ENCODE results near the gene MYO5B.

Gene MYO5B

DNA sequence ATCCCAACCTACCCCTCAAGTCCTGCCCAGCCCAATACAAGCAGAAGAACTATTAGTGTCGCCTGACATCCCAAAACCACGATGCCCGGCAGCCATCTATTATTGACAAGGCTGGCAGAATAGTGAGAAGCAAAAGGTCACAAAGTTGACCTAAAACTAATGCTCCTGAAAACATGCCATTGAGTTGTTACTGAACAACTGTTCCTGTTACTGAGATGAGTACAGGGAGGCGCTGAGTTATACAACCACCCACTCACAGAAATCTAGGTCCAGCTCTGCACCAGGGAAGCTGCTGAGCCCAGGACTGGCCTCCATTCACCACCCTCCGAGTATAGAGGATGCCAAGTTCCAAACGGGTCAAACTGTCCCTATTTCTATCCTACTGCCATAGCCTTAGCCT is 201.6 kb downstream of the MYO5B start:
- TF ChIP-seq, protein P1, sequence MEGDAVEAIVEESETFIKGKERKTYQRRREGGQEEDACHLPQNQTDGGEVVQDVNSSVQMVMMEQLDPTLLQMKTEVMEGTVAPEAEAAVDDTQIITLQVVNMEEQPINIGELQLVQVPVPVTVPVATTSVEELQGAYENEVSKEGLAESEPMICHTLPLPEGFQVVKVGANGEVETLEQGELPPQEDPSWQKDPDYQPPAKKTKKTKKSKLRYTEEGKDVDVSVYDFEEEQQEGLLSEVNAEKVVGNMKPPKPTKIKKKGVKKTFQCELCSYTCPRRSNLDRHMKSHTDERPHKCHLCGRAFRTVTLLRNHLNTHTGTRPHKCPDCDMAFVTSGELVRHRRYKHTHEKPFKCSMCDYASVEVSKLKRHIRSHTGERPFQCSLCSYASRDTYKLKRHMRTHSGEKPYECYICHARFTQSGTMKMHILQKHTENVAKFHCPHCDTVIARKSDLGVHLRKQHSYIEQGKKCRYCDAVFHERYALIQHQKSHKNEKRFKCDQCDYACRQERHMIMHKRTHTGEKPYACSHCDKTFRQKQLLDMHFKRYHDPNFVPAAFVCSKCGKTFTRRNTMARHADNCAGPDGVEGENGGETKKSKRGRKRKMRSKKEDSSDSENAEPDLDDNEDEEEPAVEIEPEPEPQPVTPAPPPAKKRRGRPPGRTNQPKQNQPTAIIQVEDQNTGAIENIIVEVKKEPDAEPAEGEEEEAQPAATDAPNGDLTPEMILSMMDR (IDR thresholded peaks at IDR 0.05; ENCODE audit: low read depth, low read length) = no peak
- H3K4me3 ChIP-seq (ENCODE audit: low read depth, low read length) = no peak overlapping the region

DNA sequence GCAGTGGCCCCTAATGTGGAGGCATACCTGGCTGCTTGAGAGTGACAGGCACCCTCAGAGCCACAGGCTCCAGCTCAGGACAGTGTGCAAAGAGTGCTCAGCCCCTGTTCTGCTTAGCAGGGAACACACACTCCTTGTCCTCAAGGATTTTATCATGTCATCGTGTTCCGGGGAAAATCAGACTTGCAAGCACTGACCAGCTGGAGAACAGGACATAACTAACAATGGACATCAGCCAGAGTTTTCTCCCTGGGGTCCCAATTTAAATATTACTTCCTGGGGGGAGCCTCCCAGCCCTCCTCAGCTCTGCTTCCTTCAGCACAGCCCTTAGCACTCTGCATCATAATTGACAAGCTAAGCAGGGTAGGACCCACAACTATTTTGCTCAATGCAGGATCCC is 206.2 kb downstream of the MYO5B start:
- H3K4me3 ChIP-seq (ENCODE audit: low read depth, low read length) = no peak overlapping the region
- TF ChIP-seq, protein P1 (IDR thresholded peaks at IDR 0.05; ENCODE audit: low read depth, low read length) = no peak

DNA sequence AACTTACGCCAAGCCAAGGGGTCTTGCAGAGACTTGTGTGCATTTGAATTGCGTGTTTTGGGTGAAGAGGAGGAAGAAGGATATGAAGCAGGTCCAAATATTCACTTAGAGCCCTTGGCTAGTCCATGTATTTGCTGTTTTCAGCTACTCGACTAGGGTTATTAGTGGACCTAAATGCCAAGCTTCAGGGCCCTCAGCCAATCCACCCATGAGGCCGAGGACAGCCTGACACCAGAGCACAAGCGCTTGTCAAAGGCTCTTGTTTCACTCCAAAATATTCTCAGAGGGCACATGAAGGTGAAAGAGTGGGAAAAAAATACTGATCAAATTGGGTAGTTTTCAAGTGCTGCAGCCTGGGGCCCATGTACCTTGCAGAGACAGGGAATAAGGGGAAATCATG is 206.8 kb downstream of the MYO5B start:
- no peak overlapping the region for H3K4me3 ChIP-seq (ENCODE audit: low read depth, low read length)
- TF ChIP-seq, protein P1 (IDR thresholded peaks at IDR 0.05; ENCODE audit: low read depth, low read length) = no peak

DNA sequence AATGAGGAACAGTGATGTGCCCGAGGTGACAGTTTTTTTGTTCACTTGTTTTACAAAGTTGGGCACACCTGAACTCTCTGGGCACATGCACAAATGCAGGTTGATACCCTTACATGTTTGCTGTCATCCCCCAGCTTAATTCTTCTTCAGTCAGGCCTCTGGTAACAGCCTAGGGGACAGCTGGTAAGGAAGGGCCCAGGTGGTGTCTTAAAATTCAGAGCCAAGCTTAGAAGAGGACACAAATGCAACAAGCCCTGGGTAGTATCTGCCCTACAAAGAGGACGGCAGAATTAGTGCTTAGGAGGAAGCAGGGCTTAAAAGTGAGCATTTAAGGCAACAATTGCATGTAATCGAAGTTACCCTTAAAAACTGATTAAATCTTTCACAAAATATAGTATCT is 209.7 kb downstream of the MYO5B start:
- no peak overlapping the region for H3K4me3 ChIP-seq (ENCODE audit: low read depth, low read length)
- TF ChIP-seq, protein P1 (IDR thresholded peaks at IDR 0.05; ENCODE audit: low read depth, low read length) = no peak

DNA sequence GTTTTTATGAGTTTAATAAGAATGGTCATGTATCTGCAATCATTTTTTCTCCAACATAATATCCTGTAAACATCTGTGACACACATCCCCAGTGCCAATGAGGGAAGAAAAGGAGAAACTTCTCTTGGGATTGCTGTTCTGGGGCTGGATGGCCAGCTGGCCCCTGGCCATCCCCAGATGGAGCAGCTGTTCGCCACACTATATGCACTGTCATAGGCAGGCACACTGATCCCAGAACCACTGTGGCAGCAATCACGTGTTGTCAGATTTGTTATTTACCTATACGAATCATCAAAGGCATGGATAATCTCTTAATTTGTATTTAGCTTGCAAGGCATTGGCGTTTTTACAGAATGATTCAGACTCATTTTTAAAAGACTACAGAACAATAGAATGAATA is 214.1 kb downstream of the MYO5B start:
- H3K4me3 ChIP-seq (ENCODE audit: low read depth, low read length) = no peak overlapping the region
- TF ChIP-seq, protein P1 (IDR thresholded peaks at IDR 0.05; ENCODE audit: low read depth, low read length) = no peak

DNA sequence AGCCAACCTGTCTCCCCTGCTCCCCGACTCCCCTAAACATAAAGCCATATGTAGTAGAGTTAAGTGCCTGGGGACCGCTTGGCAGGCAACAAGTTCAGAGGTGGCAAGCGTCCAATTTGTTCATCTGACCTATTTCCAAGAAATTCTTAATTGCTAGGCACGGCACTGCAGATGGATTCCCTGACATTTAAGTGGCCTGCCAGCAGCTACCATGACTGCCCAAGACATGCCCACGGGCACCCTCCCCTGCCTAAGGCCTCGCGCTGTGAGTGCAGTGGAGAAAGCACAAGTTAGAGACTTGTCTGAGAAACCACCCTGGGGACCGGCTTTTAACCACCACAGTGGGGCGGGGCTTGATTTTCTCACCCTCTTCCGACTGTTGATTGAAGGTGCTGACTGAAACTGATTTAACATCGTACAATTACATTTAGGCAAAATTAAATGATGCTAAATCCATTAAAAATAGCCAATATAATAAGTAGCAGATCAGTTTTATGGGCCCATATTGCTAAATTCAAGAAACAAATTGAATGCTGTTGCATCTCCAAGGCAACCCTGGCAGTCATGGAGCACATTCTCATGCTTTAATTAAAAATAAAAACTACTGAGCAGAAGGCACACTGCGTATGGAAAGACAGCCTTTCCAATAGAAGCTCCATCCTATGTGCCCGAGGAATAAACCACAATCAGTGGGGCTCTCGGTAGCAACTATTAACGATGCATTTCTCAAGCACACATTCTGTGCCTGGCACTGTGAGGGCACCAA is 218.0 kb downstream of the MYO5B start:
- TF ChIP-seq, protein P1 (IDR thresholded peaks at IDR 0.05; ENCODE audit: low read depth, low read length) = no peak
- H3K4me3 ChIP-seq (ENCODE audit: low read depth, low read length) = no peak overlapping the region

DNA sequence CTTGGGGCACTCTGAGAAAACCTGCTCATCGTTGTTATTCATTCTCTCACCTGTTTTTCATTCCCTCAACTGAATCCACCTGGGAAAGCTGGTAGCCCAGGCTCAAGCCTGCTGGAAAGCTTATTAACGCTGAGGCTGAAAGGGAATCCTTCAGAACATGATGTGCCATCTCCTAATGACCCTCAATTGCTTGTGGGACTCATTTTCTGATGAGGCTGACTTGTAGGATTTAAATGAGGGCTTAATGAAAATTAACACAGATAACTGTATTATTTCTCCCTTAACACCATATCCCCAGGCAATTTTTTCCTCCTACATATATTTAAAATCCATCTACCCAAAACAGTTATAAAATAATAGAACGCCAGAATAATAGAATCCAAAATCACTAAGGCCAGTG is 218.9 kb downstream of the MYO5B start:
- no peak overlapping the region for H3K4me3 ChIP-seq (ENCODE audit: low read depth, low read length)
- TF ChIP-seq, protein P1 (IDR thresholded peaks at IDR 0.05; ENCODE audit: low read depth, low read length) = no peak
